GM23338 (cell line): ENCODE data around the gene CFAP299. TPM values are rescaled to one million over a fixed set of nuclear protein-coding genes. Genes with fewer than 3 reads are reported as not detected.

ENCODE experiments used
- ATAC-seq: fragments of 200-7000 bp; cut with Tn5 transposase; 3 replicates; pipeline ENCODE4 v1.9.1; 2020
- DNase-seq: peaks from one replicate; pipeline ENCODE4 v3.0.0-alpha.2; 2015; ENCODE audit warnings: low spot score
- H2AFZ ChIP-seq: fragments of 200-600 bp; sonication (generic); 2 replicates; pipeline ENCODE4 v1.8.0; 2016; ENCODE audit warnings: antibody characterized with exemption, mild to moderate bottlenecking, moderate library complexity
- H3F3A ChIP-seq: fragments of 200-600 bp; sonication (generic); replicated peaks from 2 replicates; pipeline ENCODE4 v1.8.0; 2017; ENCODE audit warnings: antibody characterized with exemption, mixed run types, low read depth
- H3K27ac ChIP-seq: fragments of 200-600 bp; sonication (generic); 2 replicates; pipeline ENCODE4 v1.6.1; 2016; ENCODE audit warnings: low read depth
- H3K27me3 ChIP-seq: fragments of 200-600 bp; sonication (generic); 2 replicates; pipeline ENCODE4 v1.8.0; 2016; ENCODE audit warnings: mild to moderate bottlenecking, mixed run types, moderate library complexity; ENCODE audit not compliant: insufficient read depth
- H3K36me3 ChIP-seq: fragments of 200-600 bp; sonication (generic); 2 replicates; pipeline ENCODE4 v1.8.0; 2016; ENCODE audit warnings: mild to moderate bottlenecking; ENCODE audit not compliant: insufficient read depth
- H3K4me1 ChIP-seq: fragments of 200-600 bp; sonication (generic); 2 replicates; pipeline ENCODE4 v1.8.0; 2016; ENCODE audit warnings: mild to moderate bottlenecking, moderate library complexity; ENCODE audit not compliant: insufficient read depth
- H3K4me2 ChIP-seq: fragments of 200-600 bp; sonication (generic); 2 replicates; pipeline ENCODE4 v1.7.1; 2017; ENCODE audit warnings: mixed run types
- H3K4me3 ChIP-seq: fragments of 200-600 bp; sonication (generic); 2 replicates; pipeline ENCODE4 v1.6.1; 2016; ENCODE audit warnings: mixed run types
- H3K79me2 ChIP-seq: fragments of 200-600 bp; sonication (generic); replicated peaks from 2 replicates; pipeline ENCODE4 v1.8.0; 2017; ENCODE audit warnings: mild to moderate bottlenecking; ENCODE audit not compliant: insufficient read depth
- H3K9me2 ChIP-seq: fragments of 200-600 bp; sonication (generic); 2 replicates; pipeline ENCODE4 v1.8.0; 2017; ENCODE audit not compliant: insufficient read depth
- H4K20me1 ChIP-seq: fragments of 200-600 bp; sonication (generic); replicated peaks from 2 replicates; pipeline ENCODE4 v1.8.0; 2017; ENCODE audit warnings: mild to moderate bottlenecking; ENCODE audit not compliant: insufficient read depth
- H3K27ac Mint-ChIP-seq: 2 replicates; pipeline ENCODE4 v1.8.0; 2020; ENCODE audit warnings: inconsistent platforms, mild to moderate bottlenecking, moderate library complexity, mixed read lengths
- H3K27me3 Mint-ChIP-seq: 3 replicates; pipeline ENCODE4 v1.8.0; 2022; ENCODE audit warnings: low read depth, mild to moderate bottlenecking, moderate library complexity, mixed read lengths, inconsistent platforms; ENCODE audit not compliant: insufficient read depth, poor library complexity
- H3K36me3 Mint-ChIP-seq: 3 replicates; pipeline ENCODE4 v1.8.0; 2021; ENCODE audit warnings: low read depth, mild to moderate bottlenecking, inconsistent platforms, moderate library complexity, mixed read lengths
- H3K4me1 Mint-ChIP-seq: 3 replicates; pipeline ENCODE4 v1.8.0; 2020; ENCODE audit warnings: mild to moderate bottlenecking, inconsistent platforms, mixed read lengths
- H3K4me3 Mint-ChIP-seq: 3 replicates; pipeline ENCODE4 v1.8.0; 2021; ENCODE audit warnings: moderate library complexity, mild to moderate bottlenecking, inconsistent platforms, mixed read lengths
- H3K9me3 Mint-ChIP-seq: 3 replicates; pipeline ENCODE4 v1.8.0; 2020; ENCODE audit warnings: moderate library complexity, mild to moderate bottlenecking, inconsistent platforms, mixed read lengths
- CREB1 ChIP-seq: fragments of 250-450 bp; sonication (Bioruptor Pico); IDR thresholded peaks from 2 replicates; pipeline ENCODE4 v1.5.0; 2020; ENCODE audit warnings: low read depth, mild to moderate bottlenecking, moderate library complexity
- EZH2 ChIP-seq: fragments of 200-600 bp; sonication (generic); IDR thresholded peaks from one replicate; pipeline ENCODE4 v1.8.0; 2017; ENCODE audit warnings: antibody characterized with exemption, mild to moderate bottlenecking, low read depth; ENCODE audit not compliant: unreplicated experiment
- EZH2phosphoT487 ChIP-seq: fragments of 200-600 bp; sonication (generic); IDR thresholded peaks from one replicate; pipeline ENCODE4 v1.8.1; 2018; ENCODE audit warnings: antibody characterized with exemption; ENCODE audit not compliant: unreplicated experiment
- JUNB ChIP-seq: IDR thresholded peaks from one replicate; pipeline ENCODE4 v1.6.1; 2016; ENCODE audit warnings: antibody characterized with exemption; ENCODE audit not compliant: unreplicated experiment
- NANOG ChIP-seq: IDR thresholded peaks from 2 replicates; pipeline ENCODE4 v1.6.1; 2016; ENCODE audit warnings: antibody characterized with exemption, borderline replicate concordance
- POLR2AphosphoS5 ChIP-seq: IDR thresholded peaks from 2 replicates; pipeline ENCODE4 v1.6.1; 2016; ENCODE audit warnings: antibody characterized with exemption, low read depth
- STAT1 ChIP-seq: IDR thresholded peaks from one replicate; pipeline ENCODE4 v1.6.1; 2016; ENCODE audit warnings: antibody characterized with exemption; ENCODE audit not compliant: unreplicated experiment
- ZNF114 ChIP-seq: fragments of 250-450 bp; sonication (Bioruptor Pico); IDR thresholded peaks from 2 replicates; pipeline ENCODE4 v1.5.0; 2020; ENCODE audit warnings: mild to moderate bottlenecking, moderate library complexity
- ZNF331 ChIP-seq: fragments of 250-450 bp; sonication (Bioruptor Pico); IDR thresholded peaks from 2 replicates; pipeline ENCODE4 v1.5.0; 2020; ENCODE audit warnings: low read depth, mild to moderate bottlenecking, moderate library complexity
- polyA plus RNA-seq: library from polyadenylated mRNA; unstranded; fragments of >200 nt; fragmentation: Nextera tagmentation; extraction: Ambion mirVana; gene quantifications from 2 replicates; pipeline ENCODE4 v1.2.1, GENCODE V29; 2016
- total RNA-seq: library from RNA; depleted of rRNA; stranded (reverse); fragments of >200 nt; shearing (Covaris generic); gene quantifications from 2 replicates; pipeline ENCODE4 v1.2.3, GENCODE V29; 2014
- TF ChIP-seq, protein P1 (sequence below): fragments of 250-450 bp; sonication (Bioruptor Pico); IDR thresholded peaks from 2 replicates; pipeline ENCODE4 v1.5.0; 2020; ENCODE audit warnings: mild to moderate bottlenecking, moderate library complexity
- TF ChIP-seq, protein P2 (sequence below): IDR thresholded peaks from 2 replicates; pipeline ENCODE4 v1.6.1; 2016; ENCODE audit warnings: antibody characterized with exemption
- TF ChIP-seq, protein P3 (sequence below): IDR thresholded peaks from one replicate; pipeline ENCODE4 v1.6.1; 2018; ENCODE audit warnings: antibody characterized with exemption; ENCODE audit not compliant: unreplicated experiment
- TF ChIP-seq, protein P4 (sequence below), 2 experiments: fragments of 200-600 bp in 1 of 2; sonication (generic) in 1 of 2; conservative IDR thresholded peaks; 2 replicates each; pipeline versions ENCODE4 v1.5.1 to v1.6.1; 2016 to 2017; ENCODE audit warnings: antibody characterized with exemption in 2 of 2, low read depth in 2 of 2, mild to moderate bottlenecking in 2 of 2, moderate library complexity in 1 of 2

Gene CFAP299
- total and polyA plus RNA-seq, 2 experiments from 2014 or later: not detected

DNA sequence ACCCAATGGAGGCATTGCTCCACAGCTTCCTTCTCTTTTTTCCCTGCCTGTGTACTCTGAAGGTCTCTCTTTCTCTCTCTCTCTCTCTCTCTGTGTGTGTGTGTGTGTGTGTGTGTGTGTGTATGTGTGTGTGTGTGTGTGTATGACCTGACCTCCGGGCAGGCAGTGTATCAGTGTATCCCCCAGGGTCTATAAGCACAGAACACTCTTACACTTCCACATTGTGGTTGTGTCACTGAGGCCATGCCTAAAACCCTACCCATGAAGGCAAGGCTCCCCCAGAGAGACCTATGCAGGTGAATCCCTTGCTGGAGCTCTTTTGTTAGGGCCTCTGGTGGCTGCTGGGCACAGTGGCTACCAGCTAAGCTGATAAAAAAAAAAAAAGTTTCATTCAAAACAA, 394.6 kb downstream of the CFAP299 start:
- ATAC-seq (no peak; the same call in 2 of the 3 replicates), DNase-seq (no peak)
- Mint-ChIP-seq H3K9me3 (no peaks in the 10 kb centered on the region), H3K4me3 (no peak overlapping the region), H3K36me3 (no peaks in the 10 kb centered on the region), H3K27me3 (peaks cover 2% of the 10 kb centered on the region), H3K4me1 (peaks cover 5% of the 10 kb centered on the region; the same call in 1 of the 3 replicates), H3K27ac (no peak overlapping the region)
- no peak overlapping the region for H3K4me2 ChIP-seq
- peaks cover 10% of the 10 kb centered on the region for H3K27me3 ChIP-seq
- TF ChIP-seq CREB1: no peak
- TF ChIP-seq EZH2: no peak
- TF ChIP-seq STAT1: no peak
- no peak for TF ChIP-seq ZNF331 (CRISPR knock-in tag)
- TF ChIP-seq EZH2phosphoT487: no peak
- TF ChIP-seq, protein P1, sequence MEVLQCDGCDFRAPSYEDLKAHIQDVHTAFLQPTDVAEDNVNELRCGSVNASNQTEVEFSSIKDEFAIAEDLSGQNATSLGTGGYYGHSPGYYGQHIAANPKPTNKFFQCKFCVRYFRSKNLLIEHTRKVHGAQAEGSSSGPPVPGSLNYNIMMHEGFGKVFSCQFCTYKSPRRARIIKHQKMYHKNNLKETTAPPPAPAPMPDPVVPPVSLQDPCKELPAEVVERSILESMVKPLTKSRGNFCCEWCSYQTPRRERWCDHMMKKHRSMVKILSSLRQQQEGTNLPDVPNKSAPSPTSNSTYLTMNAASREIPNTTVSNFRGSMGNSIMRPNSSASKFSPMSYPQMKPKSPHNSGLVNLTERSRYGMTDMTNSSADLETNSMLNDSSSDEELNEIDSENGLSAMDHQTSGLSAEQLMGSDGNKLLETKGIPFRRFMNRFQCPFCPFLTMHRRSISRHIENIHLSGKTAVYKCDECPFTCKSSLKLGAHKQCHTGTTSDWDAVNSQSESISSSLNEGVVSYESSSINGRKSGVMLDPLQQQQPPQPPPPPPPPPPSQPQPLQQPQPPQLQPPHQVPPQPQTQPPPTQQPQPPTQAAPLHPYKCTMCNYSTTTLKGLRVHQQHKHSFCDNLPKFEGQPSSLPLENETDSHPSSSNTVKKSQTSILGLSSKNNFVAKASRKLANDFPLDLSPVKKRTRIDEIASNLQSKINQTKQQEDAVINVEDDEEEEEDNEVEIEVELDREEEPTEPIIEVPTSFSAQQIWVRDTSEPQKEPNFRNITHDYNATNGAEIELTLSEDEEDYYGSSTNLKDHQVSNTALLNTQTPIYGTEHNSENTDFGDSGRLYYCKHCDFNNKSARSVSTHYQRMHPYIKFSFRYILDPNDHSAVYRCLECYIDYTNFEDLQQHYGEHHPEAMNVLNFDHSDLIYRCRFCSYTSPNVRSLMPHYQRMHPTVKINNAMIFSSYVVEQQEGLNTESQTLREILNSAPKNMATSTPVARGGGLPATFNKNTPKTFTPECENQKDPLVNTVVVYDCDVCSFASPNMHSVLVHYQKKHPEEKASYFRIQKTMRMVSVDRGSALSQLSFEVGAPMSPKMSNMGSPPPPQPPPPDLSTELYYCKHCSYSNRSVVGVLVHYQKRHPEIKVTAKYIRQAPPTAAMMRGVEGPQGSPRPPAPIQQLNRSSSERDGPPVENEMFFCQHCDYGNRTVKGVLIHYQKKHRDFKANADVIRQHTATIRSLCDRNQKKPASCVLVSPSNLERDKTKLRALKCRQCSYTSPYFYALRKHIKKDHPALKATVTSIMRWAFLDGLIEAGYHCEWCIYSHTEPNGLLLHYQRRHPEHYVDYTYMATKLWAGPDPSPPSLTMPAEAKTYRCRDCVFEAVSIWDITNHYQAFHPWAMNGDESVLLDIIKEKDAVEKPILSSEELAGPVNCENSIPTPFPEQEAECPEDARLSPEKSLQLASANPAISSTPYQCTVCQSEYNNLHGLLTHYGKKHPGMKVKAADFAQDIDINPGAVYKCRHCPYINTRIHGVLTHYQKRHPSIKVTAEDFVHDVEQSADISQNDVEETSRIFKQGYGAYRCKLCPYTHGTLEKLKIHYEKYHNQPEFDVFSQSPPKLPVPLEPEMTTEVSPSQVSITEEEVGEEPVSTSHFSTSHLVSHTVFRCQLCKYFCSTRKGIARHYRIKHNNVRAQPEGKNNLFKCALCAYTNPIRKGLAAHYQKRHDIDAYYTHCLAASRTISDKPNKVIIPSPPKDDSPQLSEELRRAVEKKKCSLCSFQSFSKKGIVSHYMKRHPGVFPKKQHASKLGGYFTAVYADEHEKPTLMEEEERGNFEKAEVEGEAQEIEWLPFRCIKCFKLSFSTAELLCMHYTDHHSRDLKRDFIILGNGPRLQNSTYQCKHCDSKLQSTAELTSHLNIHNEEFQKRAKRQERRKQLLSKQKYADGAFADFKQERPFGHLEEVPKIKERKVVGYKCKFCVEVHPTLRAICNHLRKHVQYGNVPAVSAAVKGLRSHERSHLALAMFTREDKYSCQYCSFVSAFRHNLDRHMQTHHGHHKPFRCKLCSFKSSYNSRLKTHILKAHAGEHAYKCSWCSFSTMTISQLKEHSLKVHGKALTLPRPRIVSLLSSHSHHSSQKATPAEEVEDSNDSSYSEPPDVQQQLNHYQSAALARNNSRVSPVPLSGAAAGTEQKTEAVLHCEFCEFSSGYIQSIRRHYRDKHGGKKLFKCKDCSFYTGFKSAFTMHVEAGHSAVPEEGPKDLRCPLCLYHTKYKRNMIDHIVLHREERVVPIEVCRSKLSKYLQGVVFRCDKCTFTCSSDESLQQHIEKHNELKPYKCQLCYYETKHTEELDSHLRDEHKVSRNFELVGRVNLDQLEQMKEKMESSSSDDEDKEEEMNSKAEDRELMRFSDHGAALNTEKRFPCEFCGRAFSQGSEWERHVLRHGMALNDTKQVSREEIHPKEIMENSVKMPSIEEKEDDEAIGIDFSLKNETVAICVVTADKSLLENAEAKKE (CRISPR knock-in tag): no peak
- TF ChIP-seq, protein P2, sequence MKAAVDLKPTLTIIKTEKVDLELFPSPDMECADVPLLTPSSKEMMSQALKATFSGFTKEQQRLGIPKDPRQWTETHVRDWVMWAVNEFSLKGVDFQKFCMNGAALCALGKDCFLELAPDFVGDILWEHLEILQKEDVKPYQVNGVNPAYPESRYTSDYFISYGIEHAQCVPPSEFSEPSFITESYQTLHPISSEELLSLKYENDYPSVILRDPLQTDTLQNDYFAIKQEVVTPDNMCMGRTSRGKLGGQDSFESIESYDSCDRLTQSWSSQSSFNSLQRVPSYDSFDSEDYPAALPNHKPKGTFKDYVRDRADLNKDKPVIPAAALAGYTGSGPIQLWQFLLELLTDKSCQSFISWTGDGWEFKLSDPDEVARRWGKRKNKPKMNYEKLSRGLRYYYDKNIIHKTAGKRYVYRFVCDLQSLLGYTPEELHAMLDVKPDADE: no peak
- TF ChIP-seq ZNF114 (CRISPR knock-in tag): no peak
- TF ChIP-seq POLR2AphosphoS5: no peak
- TF ChIP-seq, protein P3, sequence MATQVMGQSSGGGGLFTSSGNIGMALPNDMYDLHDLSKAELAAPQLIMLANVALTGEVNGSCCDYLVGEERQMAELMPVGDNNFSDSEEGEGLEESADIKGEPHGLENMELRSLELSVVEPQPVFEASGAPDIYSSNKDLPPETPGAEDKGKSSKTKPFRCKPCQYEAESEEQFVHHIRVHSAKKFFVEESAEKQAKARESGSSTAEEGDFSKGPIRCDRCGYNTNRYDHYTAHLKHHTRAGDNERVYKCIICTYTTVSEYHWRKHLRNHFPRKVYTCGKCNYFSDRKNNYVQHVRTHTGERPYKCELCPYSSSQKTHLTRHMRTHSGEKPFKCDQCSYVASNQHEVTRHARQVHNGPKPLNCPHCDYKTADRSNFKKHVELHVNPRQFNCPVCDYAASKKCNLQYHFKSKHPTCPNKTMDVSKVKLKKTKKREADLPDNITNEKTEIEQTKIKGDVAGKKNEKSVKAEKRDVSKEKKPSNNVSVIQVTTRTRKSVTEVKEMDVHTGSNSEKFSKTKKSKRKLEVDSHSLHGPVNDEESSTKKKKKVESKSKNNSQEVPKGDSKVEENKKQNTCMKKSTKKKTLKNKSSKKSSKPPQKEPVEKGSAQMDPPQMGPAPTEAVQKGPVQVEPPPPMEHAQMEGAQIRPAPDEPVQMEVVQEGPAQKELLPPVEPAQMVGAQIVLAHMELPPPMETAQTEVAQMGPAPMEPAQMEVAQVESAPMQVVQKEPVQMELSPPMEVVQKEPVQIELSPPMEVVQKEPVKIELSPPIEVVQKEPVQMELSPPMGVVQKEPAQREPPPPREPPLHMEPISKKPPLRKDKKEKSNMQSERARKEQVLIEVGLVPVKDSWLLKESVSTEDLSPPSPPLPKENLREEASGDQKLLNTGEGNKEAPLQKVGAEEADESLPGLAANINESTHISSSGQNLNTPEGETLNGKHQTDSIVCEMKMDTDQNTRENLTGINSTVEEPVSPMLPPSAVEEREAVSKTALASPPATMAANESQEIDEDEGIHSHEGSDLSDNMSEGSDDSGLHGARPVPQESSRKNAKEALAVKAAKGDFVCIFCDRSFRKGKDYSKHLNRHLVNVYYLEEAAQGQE: no peak
- TF ChIP-seq NANOG: no peak
- no peak for TF ChIP-seq JUNB
- TF ChIP-seq, protein P4, sequence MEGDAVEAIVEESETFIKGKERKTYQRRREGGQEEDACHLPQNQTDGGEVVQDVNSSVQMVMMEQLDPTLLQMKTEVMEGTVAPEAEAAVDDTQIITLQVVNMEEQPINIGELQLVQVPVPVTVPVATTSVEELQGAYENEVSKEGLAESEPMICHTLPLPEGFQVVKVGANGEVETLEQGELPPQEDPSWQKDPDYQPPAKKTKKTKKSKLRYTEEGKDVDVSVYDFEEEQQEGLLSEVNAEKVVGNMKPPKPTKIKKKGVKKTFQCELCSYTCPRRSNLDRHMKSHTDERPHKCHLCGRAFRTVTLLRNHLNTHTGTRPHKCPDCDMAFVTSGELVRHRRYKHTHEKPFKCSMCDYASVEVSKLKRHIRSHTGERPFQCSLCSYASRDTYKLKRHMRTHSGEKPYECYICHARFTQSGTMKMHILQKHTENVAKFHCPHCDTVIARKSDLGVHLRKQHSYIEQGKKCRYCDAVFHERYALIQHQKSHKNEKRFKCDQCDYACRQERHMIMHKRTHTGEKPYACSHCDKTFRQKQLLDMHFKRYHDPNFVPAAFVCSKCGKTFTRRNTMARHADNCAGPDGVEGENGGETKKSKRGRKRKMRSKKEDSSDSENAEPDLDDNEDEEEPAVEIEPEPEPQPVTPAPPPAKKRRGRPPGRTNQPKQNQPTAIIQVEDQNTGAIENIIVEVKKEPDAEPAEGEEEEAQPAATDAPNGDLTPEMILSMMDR (conservative IDR thresholded peaks at IDR 0.05; ENCODE audit: low read depth in 2 of 2): no peak
- H3K4me3 ChIP-seq: no peak overlapping the region
- no peak overlapping the region for H3K27ac ChIP-seq
- H3K9me2 ChIP-seq: no peaks in the 10 kb centered on the region
- H3F3A ChIP-seq: no peaks in the 10 kb centered on the region
- H2AFZ ChIP-seq: no peak overlapping the region
- H3K4me1 ChIP-seq: no peaks in the 10 kb centered on the region
- H4K20me1 ChIP-seq: no peaks in the 10 kb centered on the region
- no peaks in the 10 kb centered on the region for H3K79me2 ChIP-seq
- no peaks in the 10 kb centered on the region for H3K36me3 ChIP-seq
